Glomerular visceral epithelial cell (primary cell): ENCODE results near the gene GAL3ST2.

Experiments used
- DNase-seq: peaks from one replicate; pipeline ENCODE4 v3.0.0-alpha.2; 2016; ENCODE audit errors: extremely low spot score

GAL3ST2 gene

GRCh38 chr2:241844831-241845578, 68.4 kb downstream of the GAL3ST2 start:
- no peak for DNase-seq

GRCh38 chr2:241846406-241846805, 69.8 kb downstream of the GAL3ST2 start:
- DNase-seq: no peak

GRCh38 chr2:241848761-241849615, 72.4 kb downstream of the GAL3ST2 start:
- no peak for DNase-seq

GRCh38 chr2:241849616-241850543, 73.3 kb downstream of the GAL3ST2 start:
- no peak for DNase-seq

- DNase-seq: no peak
These were observed 74.1 kb downstream of the GAL3ST2 start for GRCh38 chr2:241850544-241851324.

- DNase-seq: no peak
These were observed 74.9 kb downstream of the GAL3ST2 start for GRCh38 chr2:241851325-241852115.

GRCh38 chr2:241852116-241852980, 75.7 kb downstream of the GAL3ST2 start:
- no peak for DNase-seq

- no peak for DNase-seq
These were observed 76.5 kb downstream of the GAL3ST2 start for GRCh38 chr2:241852981-241853631.
